SH-SY5Y (cell line): ENCODE measurements around the gene AHNAK.

Experiments used
- GATA2 ChIP-seq: IDR thresholded peaks from 2 replicates; pipeline ENCODE4 v1.6.1; 2011; ENCODE audit warnings: mild to moderate bottlenecking, low read depth, low read length
- GATA3 ChIP-seq: IDR thresholded peaks from 2 replicates; pipeline ENCODE4 v1.6.1; 2011; ENCODE audit warnings: low read depth, mild to moderate bottlenecking, low read length, moderate library complexity

DNA sequence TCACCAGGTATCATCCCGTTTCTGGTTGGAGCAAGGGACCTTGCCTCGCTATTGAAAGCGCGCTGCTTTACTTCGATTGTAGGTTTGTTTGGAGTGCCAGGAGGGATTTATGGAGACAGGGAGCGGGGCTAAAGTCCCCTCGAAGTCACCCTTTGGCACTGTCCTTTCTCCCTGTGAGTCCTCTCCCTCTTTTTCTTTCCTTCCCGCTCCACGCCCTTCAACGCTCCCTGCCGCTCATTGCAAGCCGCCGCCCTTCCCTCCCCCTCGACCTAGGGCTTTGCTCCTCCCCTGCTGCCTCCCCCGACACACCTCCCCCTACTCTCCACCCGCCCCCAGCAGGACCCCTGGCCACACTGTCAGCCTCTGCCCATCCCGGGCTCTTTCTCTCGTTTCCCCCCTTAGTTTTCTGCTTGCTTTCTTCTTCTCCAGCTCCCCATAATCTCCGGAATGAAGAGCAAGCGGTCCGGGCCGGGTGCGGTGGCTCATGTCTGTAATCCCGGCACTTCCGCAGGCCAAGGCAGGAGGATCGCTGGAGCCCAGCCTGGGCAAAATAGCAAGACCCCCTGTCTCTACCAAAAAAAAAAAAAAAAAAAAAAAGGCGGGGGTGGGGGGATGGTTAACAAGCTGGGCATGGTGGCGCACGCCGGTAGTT is 41.0 kb downstream of the AHNAK start:
- no peak for TF ChIP-seq GATA2
- no peak for TF ChIP-seq GATA3
